HG03175 (cell line): ENCODE results near the gene MARCHF10.
"Not testable (repeated sequence)": the region's sequence is repeated elsewhere in the genome, so short reads cannot be mapped to it uniquely, and the experiment has no call there.

ENCODE experiments used
- ATAC-seq: cut with Tn5 transposase; IDR thresholded peaks from one replicate; pipeline ENCODE4 v1.9.1; 2021; ENCODE audit warnings: mild to moderate bottlenecking, moderate library complexity; ENCODE audit not compliant: unreplicated experiment

The MARCHF10 gene

DNA sequence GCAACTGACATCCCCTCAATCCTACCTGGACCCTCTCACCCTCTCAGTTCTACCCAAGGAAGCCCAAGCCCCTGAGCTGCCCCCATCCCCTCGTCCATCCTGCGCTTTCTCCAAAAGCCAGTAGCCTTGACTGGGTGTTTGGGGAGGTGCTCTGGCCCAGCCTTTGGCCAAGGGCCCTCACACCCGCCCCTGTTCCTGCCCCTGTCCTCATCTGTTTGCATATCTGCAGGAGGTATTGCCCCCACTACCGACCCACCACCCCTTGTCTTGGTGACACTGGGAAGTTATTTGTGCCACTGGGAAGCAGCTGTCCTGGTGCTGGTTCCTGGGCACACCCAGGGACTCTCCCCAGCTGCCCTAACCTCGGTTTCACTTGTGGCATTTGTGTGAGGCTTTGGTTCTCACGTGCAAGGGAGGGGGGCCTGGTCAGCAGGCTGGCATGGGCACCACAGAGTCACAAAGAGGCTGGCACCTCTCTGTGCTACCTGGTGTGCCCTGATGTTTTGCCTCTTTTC, 105.3 kb downstream of the MARCHF10 start:
- ATAC-seq = no peak

DNA sequence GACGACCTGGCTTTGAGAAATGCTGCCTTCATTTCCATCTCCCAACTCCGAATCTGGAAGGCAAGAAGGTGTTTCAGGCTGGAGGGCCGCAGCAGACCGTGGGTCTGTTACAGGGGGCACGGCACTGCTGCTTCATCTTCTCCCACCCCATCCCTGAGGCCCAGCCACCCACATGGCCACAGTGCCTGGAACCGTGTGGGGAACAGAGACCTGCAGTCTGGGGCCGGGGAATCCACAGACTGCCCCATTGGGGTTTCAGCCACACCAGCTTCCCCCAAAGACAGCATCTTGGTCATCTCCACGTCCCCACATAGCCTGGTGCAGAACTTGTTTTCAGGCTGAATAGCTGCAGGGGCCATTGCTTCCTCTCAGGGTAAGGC, 106.4 kb downstream of the MARCHF10 start:
- no peak for ATAC-seq

DNA sequence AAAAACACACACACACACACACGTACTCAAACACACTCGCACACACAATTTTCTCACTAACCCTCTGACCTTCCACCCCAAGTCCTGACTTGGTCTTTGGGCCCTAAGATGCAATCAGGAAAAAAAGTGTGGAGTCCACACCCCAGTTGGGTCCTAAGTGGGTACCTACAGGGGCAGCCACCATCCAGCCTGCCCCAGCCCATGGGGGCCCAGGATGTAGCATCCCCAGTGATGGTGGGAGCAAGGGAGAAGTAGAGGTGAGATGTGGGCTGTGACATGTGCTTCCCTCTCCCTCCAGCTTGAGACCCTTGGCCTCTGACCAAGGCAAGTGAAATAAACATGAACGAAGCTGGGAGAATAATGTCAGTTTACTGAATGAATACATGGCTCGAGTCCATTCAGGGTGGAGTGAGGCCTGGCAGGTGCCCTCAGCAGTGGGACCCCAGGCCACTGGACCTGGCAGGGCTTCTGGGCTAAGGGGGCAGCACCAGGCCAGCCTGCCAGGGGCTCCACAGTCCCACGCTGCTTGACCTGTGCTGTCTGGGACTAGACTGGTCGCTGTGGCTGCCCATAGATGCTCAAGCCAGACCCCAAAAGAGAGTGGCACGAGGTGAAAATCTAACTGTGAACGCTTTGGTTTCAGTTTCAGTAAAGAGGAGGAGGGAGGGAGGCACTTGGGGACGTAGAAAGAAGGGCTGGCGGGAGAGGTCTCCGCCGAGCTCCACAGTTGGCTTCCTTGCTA, 107.0 kb downstream of the MARCHF10 start:
- ATAC-seq = no peak

DNA sequence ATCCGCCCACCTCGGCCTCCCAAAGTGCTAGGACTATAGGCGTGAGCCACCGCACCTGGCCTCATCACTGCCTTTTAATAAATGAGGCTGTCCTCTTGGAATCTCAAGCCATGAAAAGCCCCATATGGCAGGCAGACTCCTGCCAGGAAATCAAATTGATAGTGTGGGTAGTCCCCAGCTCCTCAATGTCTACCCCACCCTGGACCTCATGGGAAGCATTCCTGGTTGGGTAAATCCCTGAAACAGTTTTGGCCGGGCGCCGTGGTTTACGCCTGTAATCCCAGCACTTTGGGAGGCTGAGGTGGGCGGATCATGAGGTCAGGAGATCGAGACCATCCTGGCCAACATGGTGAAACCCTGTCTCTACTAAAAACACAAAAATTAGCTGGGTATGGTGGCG, 109.7 kb downstream of the MARCHF10 start:
- not testable (repeated sequence) for ATAC-seq

DNA sequence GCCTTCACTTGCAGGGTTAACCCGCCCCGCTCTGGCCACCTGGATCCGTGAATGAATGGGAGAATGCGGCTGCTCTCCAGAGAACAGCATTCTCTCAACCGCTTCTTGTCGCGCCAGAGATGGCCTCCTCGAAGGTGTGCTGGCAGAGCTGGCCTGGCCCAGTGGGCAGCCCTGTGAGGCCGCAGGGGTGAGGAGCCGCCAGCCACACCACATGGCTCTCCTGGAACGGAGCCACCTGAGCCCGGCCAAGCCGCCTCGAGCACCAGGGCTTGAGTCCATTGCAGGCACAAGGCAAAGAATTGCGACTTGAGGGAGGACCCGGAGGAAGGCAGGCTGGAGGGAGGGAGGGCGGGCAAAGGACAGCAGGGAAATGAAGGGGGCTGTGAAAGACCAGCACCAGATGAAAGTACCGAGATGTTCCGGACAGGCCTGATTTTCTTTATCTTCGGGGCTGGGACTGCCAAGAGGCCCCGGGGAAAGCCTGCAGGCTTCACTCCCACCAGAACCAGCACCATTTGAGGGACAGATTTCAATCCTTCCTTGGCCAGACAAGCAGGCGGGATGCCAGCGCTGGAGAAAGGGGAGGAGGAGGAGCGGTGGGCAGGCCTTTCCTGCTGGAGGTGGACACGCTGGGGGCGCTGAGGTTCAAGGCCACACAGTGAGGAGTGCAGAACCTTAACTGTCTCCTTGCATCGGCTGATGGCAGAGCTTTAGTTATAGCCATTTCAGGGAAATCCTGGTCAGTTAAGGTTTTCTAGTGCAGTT, 111.2 kb downstream of the MARCHF10 start:
- no peak for ATAC-seq

DNA sequence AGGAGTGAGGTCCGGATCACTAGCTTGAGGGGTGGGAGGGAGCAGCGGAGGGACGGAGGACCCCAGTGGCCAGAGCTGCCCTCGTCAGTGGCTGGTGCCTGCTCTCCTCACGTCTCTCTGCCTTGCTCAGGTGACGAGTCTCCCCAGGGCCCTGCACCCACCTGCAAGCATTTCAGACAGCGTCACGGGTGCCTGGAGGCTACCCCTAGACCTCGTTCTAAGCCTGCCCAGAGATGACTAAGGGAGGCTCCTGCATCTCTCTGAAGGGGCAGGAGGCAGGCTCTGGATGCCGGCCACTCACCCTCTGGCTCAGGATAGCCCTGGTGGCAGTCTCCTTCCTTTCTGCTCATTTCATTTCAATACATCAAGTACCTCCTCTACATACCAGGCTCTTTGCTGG, 111.9 kb downstream of the MARCHF10 start:
- no peak for ATAC-seq

DNA sequence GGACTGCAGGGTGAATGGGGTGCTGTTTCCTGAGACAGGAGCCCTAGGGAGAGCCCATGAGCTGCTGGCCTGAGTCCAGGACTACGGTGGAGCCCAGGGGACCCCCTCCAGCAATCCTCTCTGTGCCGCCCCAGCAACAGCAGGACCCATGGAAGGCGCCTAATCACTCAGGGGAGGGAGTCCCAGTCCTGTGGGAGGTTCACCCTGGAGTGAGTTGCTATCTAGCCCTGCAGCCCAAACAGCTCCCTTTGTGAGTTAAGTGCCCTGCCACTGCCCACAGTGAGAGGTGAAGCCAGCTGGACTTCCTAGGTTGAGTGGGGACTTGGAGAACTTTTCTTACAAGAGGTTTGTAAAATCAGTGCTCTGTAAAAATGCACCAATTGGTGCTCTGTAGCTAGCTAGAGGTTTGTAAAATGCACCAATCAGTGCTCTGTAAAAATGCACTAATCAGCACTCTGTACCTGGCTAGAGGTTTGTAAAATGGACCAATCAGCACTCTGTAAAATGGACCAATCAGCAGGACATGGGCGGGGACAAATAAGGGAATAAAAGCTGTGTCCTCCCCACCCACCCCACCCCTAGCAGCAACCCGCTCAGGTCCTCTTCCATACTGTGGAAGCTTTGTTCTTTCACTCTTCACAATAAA, 112.9 kb downstream of the MARCHF10 start:
- not testable (repeated sequence) for ATAC-seq

DNA sequence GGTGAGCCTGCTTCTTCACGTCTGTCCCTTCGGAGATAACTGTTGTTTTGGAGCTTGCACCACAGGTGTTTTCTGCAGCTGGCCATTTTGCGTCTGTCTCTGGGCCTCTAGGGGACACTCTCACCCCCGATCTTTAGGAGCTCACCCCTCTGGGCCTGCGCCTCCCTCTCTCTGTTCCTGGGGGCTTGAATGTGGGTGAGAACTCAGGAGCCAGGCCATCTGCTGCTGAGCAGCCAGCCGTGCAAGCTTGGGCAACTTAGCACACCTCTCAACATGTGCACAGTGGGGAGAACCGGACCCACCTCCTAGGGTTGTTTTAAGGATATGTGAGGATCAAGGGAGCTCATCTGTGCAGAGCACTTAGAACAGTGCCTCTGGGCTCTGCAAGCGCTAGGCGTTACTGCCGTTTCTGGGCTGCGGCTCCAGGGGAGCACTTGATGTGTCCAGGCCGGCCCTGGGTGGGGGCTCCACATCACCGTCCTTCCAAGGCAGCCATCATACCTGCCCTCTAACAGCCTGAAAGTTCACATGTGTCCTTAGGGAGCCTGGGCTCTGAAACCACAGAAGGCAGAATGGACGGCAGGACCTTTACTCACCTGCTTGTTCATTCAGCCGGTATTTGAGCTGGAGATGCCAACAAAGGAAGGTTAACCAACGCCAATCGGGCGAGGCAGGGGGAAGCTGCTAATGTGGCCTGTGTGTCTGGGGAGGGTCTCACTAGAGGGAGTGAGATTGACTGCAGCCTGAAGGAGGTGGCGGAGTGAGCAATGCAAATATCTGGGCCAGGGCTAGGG, 114.3 kb downstream of the MARCHF10 start:
- no peak for ATAC-seq

DNA sequence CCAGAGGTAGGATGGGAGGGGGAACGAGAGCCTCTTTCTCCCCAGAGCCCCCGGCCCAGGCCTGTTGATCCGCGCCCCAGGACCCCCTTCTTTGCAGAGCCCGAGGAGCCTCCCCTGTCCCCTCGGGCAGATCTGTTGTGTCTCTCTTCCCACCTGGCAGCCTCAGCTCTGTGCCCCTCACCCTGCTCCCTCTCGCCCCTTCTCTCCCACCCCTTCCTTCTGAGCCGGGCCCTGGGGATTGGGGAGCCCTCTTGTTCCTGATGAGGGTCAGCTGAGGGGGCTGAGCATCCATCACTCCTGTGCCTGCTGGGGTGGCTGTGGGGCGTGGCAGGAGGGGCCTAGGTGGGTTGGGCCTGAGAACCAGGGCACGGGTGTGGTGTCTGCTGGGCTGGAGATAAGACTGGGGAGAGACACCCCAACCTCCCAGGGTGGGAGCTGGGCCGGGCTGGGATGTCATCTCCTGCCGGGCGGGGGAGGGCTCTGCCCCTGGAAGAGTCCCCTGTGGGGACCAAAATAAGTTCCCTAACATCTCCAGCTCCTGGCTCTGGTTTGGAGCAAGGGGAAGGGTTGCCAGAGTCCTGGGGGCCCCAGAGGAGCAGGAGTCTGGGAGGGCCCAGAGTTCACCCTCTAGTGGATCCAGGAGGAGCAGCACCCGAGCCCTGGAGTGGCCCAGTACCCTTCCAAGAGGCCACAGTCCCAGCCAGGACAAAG, 115.2 kb downstream of the MARCHF10 start:
- no peak for ATAC-seq

DNA sequence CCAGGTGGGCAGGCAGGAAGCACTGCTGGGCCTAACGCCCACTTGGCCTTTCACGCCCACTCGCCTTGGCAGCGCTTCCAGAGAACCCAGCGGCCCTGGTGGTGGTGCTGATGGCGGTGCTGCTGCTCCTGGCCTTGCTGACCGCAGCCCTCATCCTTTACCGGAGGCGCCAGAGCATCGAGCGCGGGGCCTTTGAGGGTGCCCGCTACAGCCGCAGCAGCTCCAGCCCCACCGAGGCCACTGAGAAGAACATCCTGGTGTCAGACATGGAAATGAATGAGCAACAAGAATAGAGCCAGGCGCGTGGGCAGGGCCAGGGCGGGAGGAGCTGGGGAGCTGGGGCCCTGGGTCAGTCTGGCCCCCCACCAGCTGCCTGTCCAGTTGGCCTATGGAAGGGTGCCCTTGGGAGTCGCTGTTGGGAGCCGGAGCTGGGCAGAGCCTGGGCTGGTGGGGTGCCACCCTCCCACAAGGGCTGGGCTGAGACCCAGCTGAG, 115.9 kb downstream of the MARCHF10 start:
- no peak for ATAC-seq

DNA sequence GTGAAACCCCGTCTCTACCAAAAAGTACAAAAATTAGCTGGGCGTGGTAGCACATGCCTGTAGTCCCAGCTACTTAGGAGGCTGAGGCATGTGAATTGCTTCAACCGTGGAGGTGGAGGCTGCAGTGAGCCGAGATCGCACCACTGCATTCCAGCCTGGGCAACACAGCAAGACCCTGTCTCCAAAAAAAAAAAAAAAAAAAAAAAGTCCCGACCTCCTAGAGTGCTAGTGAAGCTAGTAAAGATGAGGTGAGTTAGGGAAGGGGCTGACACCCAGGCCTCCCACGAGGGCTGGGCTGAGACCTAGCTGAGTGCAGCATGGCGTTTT, 116.6 kb downstream of the MARCHF10 start:
- ATAC-seq = not testable (repeated sequence)

DNA sequence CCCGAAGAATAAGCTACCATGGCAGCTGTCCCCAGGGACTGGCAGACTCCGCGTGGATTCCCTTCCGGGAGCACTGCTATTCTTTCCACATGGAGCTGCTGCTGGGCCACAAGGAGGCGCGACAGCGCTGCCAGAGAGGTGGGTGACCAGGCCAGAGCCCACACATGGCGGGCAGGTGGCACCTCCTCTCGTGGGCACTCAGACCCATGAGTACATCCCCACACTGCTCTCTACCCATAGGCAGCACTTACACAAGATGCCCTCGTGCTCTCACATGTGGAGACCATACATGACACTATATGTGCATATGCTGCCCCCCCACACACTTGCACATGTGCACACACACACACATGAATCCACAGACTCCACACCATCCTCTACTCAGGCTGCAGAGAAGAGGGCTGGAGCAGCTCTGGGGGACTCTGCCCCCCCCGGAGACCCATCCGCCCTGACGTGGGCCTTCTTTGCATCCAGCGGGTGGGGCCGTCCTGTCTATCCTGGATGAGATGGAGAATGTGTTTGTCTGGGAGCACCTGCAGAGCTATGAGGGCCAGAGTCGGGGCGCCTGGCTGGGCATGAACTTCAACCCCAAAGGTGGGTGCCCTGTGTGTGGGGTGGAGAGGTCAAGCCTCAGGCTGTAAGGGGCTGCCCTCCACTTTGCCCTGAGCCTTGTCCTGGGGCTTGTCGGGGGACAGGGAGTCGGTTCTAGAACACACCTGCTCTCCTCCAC, 117.8 kb downstream of the MARCHF10 start:
- no peak for ATAC-seq

DNA sequence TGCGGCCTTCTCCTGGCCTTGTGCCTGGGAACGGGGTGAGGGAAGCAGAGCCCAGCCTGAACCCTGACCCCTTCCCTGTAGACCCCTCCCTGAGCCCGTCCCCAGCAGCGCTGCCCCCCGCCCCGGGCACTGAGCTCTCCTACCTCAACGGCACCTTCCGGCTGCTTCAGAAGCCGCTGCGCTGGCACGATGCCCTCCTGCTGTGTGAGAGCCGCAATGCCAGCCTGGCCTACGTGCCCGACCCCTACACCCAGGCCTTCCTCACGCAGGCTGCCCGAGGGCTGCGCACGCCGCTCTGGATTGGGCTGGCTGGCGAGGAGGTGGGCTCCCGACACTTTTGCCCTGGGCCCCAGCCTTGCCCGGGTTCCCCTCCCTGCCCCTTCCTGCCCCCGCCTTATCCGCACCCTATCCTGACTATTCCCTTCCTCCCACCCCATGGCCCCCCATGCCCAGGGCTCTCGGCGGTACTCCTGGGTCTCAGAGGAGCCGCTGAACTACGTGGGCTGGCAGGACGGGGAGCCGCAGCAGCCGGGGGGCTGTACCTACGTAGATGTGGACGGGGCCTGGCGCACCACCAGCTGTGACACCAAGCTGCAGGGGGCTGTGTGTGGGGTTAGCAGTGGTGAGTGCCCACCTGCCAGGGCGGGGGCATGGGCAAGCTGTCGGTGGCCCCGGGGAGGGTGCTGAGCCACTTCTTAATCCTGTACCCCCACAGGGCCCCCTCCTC, 118.5 kb downstream of the MARCHF10 start:
- ATAC-seq = no peak

DNA sequence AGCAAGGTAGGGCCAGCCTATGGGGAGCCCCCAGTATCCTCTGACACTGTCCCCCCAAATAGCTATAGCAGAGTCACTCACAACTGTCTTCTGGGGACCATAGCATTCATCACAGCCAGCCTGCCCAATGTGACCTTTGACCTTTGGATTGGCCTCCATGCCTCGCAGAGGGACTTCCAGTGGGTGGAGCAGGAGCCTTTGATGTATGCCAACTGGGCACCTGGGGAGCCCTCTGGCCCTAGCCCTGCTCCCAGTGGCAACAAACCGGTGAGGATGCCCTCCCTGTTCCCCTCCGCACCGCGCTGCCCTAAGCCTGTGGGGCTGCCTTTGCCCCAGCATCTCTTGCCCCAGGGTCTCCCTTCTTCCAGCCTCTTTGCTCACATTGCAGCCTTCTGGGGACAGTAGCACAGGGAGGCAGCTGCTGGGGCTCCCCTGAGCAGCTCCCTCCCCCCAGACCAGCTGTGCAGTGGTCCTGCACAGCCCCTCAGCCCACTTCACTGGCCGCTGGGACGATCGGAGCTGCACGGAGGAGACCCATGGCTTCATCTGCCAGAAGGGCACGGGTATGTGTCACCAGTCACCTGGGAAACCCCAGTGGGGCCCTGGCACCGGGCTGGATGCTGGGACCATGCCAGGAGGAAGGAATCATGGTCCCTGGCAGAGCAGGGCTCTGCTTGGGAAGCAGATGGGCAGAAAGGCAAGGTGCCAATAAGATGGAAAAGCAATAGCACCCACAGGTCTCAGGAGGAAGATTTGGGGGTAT, 119.5 kb downstream of the MARCHF10 start:
- ATAC-seq = no peak

DNA sequence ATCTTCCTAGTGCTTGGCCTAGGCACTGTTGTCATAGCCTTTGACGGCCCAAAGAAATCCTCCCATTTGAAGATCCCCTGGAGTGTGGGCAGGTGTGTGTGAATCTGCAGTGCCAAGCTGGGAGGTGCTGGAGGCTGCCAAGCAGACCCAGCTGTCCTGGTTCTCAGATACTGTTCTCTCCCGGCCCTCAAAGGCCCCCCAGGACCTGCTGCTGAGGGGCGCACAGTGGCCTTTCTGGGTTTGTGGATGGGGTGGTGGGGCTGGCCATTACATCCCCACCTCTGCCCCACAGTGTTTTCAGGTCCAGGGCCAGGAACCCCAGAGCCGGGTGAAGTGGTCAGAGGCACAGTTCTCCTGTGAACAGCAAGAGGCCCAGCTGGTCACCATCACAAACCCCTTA, 120.1 kb downstream of the MARCHF10 start:
- no peak for ATAC-seq

DNA sequence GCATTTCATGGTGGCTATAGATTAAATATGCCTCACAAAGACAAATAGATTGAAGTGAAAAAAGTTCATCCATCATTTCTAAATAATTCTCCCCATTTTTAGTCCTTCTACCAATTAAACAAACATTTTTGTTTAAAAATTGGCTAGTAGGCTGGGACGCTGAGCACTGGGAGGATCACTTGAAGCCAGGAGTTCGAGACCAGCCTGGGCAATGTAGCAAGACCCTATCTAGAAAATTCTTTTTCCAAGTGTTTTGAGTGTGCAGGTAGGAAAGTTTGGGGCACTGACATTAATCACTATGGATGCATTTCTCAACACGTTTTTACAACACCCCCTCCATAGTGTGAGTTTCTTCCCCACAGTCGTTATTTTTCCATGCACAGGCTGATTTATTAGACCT, 123.9 kb downstream of the MARCHF10 start:
- no peak for ATAC-seq

DNA sequence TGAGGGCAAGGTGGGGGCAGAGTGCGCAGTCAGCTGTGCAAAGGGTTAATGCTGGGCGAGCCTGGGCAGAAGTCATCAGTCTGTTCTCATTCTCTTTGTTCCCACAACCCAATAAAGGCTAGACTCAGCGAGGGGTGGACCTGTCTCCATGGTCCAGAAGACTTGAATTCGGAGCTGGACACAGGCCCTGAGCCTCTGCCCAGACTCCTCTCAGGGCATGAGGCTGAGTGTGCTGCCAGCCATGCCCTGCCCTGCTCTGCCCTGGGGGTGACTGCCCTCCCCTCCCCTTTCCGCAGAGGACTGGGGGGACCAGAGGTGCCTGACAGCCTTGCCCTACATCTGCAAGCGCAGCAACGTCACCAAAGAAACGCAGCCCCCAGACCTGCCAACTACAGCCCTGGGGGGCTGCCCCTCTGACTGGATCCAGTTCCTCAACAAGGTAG, 126.2 kb downstream of the MARCHF10 start:
- no peak for ATAC-seq
